Gastroesophageal sphincter (tissue), 4 donors: ENCODE measurements around the gene ALK. TPM values are rescaled to one million over a fixed set of nuclear protein-coding genes. Genes with fewer than 3 reads are reported as not detected.

Experiments used
- ATAC-seq: fragments of 150-250 bp; one replicate; pipeline ENCODE4 v1.9.1; 2016; ENCODE audit warnings: mild to moderate bottlenecking, moderate library complexity
- H3K27ac ChIP-seq, 4 donors: fragments of 200-600 bp; sonication (generic) in 3 of 4; 1 replicate in 3 of 4; 2 replicates in 1 of 4; pipeline ENCODE4 v1.5.1; 2016 to 2019
- H3K27me3 ChIP-seq: fragments of 200-600 bp; sonication (generic); one replicate; pipeline ENCODE4 v1.5.1; 2019
- H3K36me3 ChIP-seq, 2 donors: fragments of 200-600 bp; sonication (generic); one replicate each; pipeline ENCODE4 v1.5.1; 2019; ENCODE audit warnings: control low read depth in 1 of 2
- H3K4me1 ChIP-seq, 3 donors: fragments of 200-600 bp; sonication (generic); 1 replicate in 2 of 3; 2 replicates in 1 of 3; pipeline ENCODE4 v1.5.1; 2016 to 2019; ENCODE audit warnings: control low read depth in 2 of 3
- H3K4me3 ChIP-seq, 2 donors: fragments of 200-600 bp; sonication (generic); one replicate each; pipeline ENCODE4 v1.5.1; 2019; ENCODE audit warnings: mild to moderate bottlenecking in 1 of 2, moderate library complexity in 1 of 2
- H3K9me3 ChIP-seq, 3 donors: fragments of 200-600 bp; sonication (generic); one replicate each; pipeline ENCODE4 v1.5.1; 2017 to 2019; ENCODE audit warnings: control low read depth in 2 of 3
- CTCF ChIP-seq, 4 experiments: fragments of 200-600 bp in 2 of 4; fragments of 450-650 bp in 2 of 4; sonication (generic) in 1 of 4; IDR thresholded peaks; one replicate each; pipeline ENCODE4 v1.5.1; 2017 to 2019; ENCODE audit warnings: antibody characterized with exemption in 4 of 4, mild to moderate bottlenecking in 2 of 4, moderate library complexity in 2 of 4
- EP300 ChIP-seq: sonication (generic); formaldehyde crosslinking; IDR thresholded peaks from one replicate; pipeline ENCODE4 v1.6.1; 2017; ENCODE audit warnings: antibody characterized with exemption, mild to moderate bottlenecking
- POLR2A ChIP-seq, 2 donors: fragments of 450-650 bp; IDR thresholded peaks; one replicate each; pipeline ENCODE4 v1.6.1; 2017; ENCODE audit warnings: antibody characterized with exemption in 2 of 2, mild to moderate bottlenecking in 2 of 2, moderate library complexity in 1 of 2
- POLR2AphosphoS5 ChIP-seq: sonication (generic); formaldehyde crosslinking; IDR thresholded peaks from one replicate; pipeline ENCODE4 v1.6.1; 2017; ENCODE audit warnings: antibody characterized with exemption
- WGBS, 2 donors: methylation state at CpG; one replicate each; pipeline ENCODE4 v1.1.5; 2018; ENCODE audit warnings: low coverage in 1 of 2; 5-methylcytosine and 5-hydroxymethylcytosine counted together
- total RNA-seq, 4 donors: library from RNA; depleted of rRNA; stranded (reverse); fragments of >200 nt; gene quantifications; one replicate each; pipeline ENCODE4 v1.1.0, GENCODE V29; 2016

ALK gene
- total RNA-seq, 4 donors from 2014 or later: 0.94 to 1.6 (median 1.1) TPM

GRCh38 chr2:29865512-29865911, 55.9 kb downstream of the ALK start:
- Histone ChIP-seq H3K9me3 (no peaks in the 10 kb centered on the region), H3K27me3 (peaks cover 5% of the 10 kb centered on the region), H3K4me3 (no peak overlapping the region), H3K36me3 (no peaks in the 10 kb centered on the region), H3K27ac (no peak overlapping the region), H3K4me1 (no peaks in the 10 kb centered on the region)
- ATAC-seq: no peak
- WGBS, 2 donors: 86% methylated on average over 1 of the region's 1 CpG; no CpG with 5 or more reads in 1 of the 2 donors
- TF ChIP-seq POLR2A (IDR thresholded peaks at IDR 0.05): no peak
- TF ChIP-seq POLR2AphosphoS5: no peak
- no peak for TF ChIP-seq EP300
- no peak for TF ChIP-seq CTCF (IDR thresholded peaks at IDR 0.05)

GRCh38 chr2:29864988-29865387, 56.4 kb downstream of the ALK start:
- Histone ChIP-seq H3K4me3 (no peak overlapping the region), H3K27me3 (peaks cover 5% of the 10 kb centered on the region), H3K36me3 (no peaks in the 10 kb centered on the region), H3K9me3 (no peaks in the 10 kb centered on the region), H3K27ac (no peak overlapping the region), H3K4me1 (no peaks in the 10 kb centered on the region)
- TF ChIP-seq POLR2AphosphoS5 (no peak), POLR2A (IDR thresholded peaks at IDR 0.05) (no peak), EP300 (no peak)
- ATAC-seq: no peak
- no CpG with 5 or more reads among the region's 1 CpG for WGBS, 2 donors

GRCh38 chr2:29855924-29856639, 65.3 kb downstream of the ALK start:
- Histone ChIP-seq H3K36me3 (no peaks in the 10 kb centered on the region), H3K4me3 (no peak overlapping the region), H3K27me3 (peaks cover 10% of the 10 kb centered on the region), H3K9me3 (peaks cover 0 to 20% (median 0%) of the 10 kb centered on the region in 3 donors), H3K4me1 (no peaks in the 10 kb centered on the region), H3K27ac (no peak overlapping the region)
- 65 to 78% methylated on average over 6 to 7 of the region's 7 CpGs for WGBS, 2 donors
- no peak for ATAC-seq
- TF ChIP-seq POLR2AphosphoS5 (no peak), EP300 (no peak), POLR2A (IDR thresholded peaks at IDR 0.05) (no peak), CTCF (IDR thresholded peaks at IDR 0.05) (no peak)

- no peaks in the 10 kb centered on the region for H3K4me1 ChIP-seq
- H3K27me3 ChIP-seq: no peaks in the 10 kb centered on the region
- WGBS, 2 donors: 86% methylated on average over 4 to 7 of the region's 7 CpGs
- no peaks in the 10 kb centered on the region for H3K36me3 ChIP-seq
- no peak overlapping the region for H3K4me3 ChIP-seq
- H3K27ac ChIP-seq: no peak overlapping the region
- TF ChIP-seq POLR2A (IDR thresholded peaks at IDR 0.05): no peak
- no peak for TF ChIP-seq CTCF (IDR thresholded peaks at IDR 0.05)
- TF ChIP-seq EP300: no peak
- TF ChIP-seq POLR2AphosphoS5: no peak
- no peak for ATAC-seq
- peaks cover 0 to 20% (median 0%) of the 10 kb centered on the region in 3 donors for H3K9me3 ChIP-seq
Observed at GRCh38 chr2:29850794-29851193, 70.6 kb downstream of the ALK start.

GRCh38 chr2:29848566-29849310, 72.6 kb downstream of the ALK start:
- TF ChIP-seq EP300 (no peak), POLR2A (IDR thresholded peaks at IDR 0.05) (no peak), POLR2AphosphoS5 (no peak), CTCF (IDR thresholded peaks at IDR 0.05) (no peak)
- Histone ChIP-seq H3K4me1 (no peaks in the 10 kb centered on the region), H3K4me3 (no peak overlapping the region), H3K27ac (no peak overlapping the region), H3K36me3 (no peaks in the 10 kb centered on the region), H3K27me3 (no peaks in the 10 kb centered on the region), H3K9me3 (peaks cover 0 to 20% (median 0%) of the 10 kb centered on the region in 3 donors)
- WGBS, 2 donors: 58 to 71% methylated on average over 6 to 7 of the region's 12 CpGs
- ATAC-seq: no peak
